ENCODE measurements around the gene GZF1.

GZF1 gene

GRCh38 chr20:23358923-23359593 is 2.9 kb upstream of the GZF1 start:
- no peaks in the 10 kb centered on the region for H3K27me3 ChIP-seq
- DNase-seq = no peak
- no peak overlapping the region for H3K4me3 ChIP-seq
- intact Hi-C loops (cut with DNase I; ENCODE audit: low total_unique reads) = loop anchor here (10.0 kb wide), 1 partner anchor 214 kb away; no protein-coding TSS in a partner anchor
- peaks cover 7 to 23% (median 14%) of the 10 kb centered on the region in 3 donors for H3K36me3 ChIP-seq
- H3K9me3 ChIP-seq = no peaks in the 10 kb centered on the region
- H3K27ac ChIP-seq = peak overlapping the region; percentile 86 to 98
- TF ChIP-seq CTCF (IDR thresholded peaks at IDR 0.05) = no peak
- peaks cover 0 to 37% (median 29%) of the 10 kb centered on the region in 4 donors for H3K4me1 ChIP-seq

GRCh38 chr20:23360531-23360930 is 1.5 kb upstream of the GZF1 start:
- Histone ChIP-seq H3K9me3 (no peaks in the 10 kb centered on the region), H3K27me3 (no peaks in the 10 kb centered on the region), H3K36me3 (peaks cover 8 to 19% (median 11%) of the 10 kb centered on the region in 3 donors), H3K4me1 (peaks cover 0 to 39% (median 31%) of the 10 kb centered on the region in 4 donors), H3K27ac (peak overlapping the region; percentile 95 to 99), H3K4me3 (no peak overlapping the region)
- no peak for TF ChIP-seq CTCF (IDR thresholded peaks at IDR 0.05)
- no peak for DNase-seq
- intact Hi-C loops (cut with DNase I; ENCODE audit: low total_unique reads) = no loop called here

- no peak for DNase-seq
- Histone ChIP-seq H3K4me3 (peak overlapping the region; percentile 67 to 77), H3K27ac (peak overlapping the region; percentile 95 to 99), H3K9me3 (no peaks in the 10 kb centered on the region), H3K4me1 (peaks cover 0 to 44% (median 37%) of the 10 kb centered on the region in 4 donors), H3K27me3 (no peaks in the 10 kb centered on the region), H3K36me3 (peaks cover 10 to 16% (median 14%) of the 10 kb centered on the region in 3 donors)
- no peak for TF ChIP-seq CTCF (IDR thresholded peaks at IDR 0.05)
- intact Hi-C loops (cut with DNase I; ENCODE audit: low total_unique reads) = no loop called here
Measured at GRCh38 chr20:23361119-23361475, 885 bp upstream of the GZF1 start.

GRCh38 chr20:23362392-23363256 is 642 bp downstream of the GZF1 start:
- H3K4me3 ChIP-seq = peak overlapping the region; percentile 67 to 77
- peak; percentile 49 to 76 for DNase-seq
- no peaks in the 10 kb centered on the region for H3K27me3 ChIP-seq
- H3K36me3 ChIP-seq = peaks cover 10 to 14% (median 14%) of the 10 kb centered on the region in 3 donors
- H3K27ac ChIP-seq = peak overlapping the region; percentile 95 to 99
- peaks cover 0 to 51% (median 32%) of the 10 kb centered on the region in 4 donors for H3K4me1 ChIP-seq
- intact Hi-C loops (cut with DNase I; ENCODE audit: low total_unique reads) = no loop called here
- H3K9me3 ChIP-seq = no peaks in the 10 kb centered on the region
- TF ChIP-seq CTCF (IDR thresholded peaks at IDR 0.05) = no peak

GRCh38 chr20:23363257-23363649 is 1.3 kb downstream of the GZF1 start:
- intact Hi-C loops (cut with DNase I; ENCODE audit: low total_unique reads) = no loop called here
- H3K4me1 ChIP-seq = peaks cover 0 to 51% (median 32%) of the 10 kb centered on the region in 4 donors

More at GRCh38 chr20:23363257-23363649, 1.3 kb downstream of the GZF1 start:
- peaks cover 10 to 14% (median 14%) of the 10 kb centered on the region in 3 donors for H3K36me3 ChIP-seq
- H3K4me3 ChIP-seq = peak overlapping the region; percentile 67 to 77
- H3K27me3 ChIP-seq = no peaks in the 10 kb centered on the region
- DNase-seq = no peak
- no peaks in the 10 kb centered on the region for H3K9me3 ChIP-seq
- H3K27ac ChIP-seq = peak overlapping the region; percentile 95 to 99
- TF ChIP-seq CTCF (IDR thresholded peaks at IDR 0.05) = no peak
